DND-41 (cell line): ENCODE measurements around the gene SYT6.

Experiments
- ATAC-seq: fragments of 200-7000 bp; cut with Tn5 transposase; 3 replicates; pipeline ENCODE4 v1.9.1; 2021; ENCODE audit warnings: low read depth; ENCODE audit not compliant: insufficient read depth
- DNase-seq: peaks from one replicate; pipeline ENCODE4 v3.0.0-alpha.2; 2020
- H2AFZ ChIP-seq: 2 replicates; pipeline ENCODE4 v1.6.0; 2012; ENCODE audit warnings: low read depth, low read length
- H3K27ac ChIP-seq: 2 replicates; pipeline ENCODE4 v1.5.1; 2012; ENCODE audit warnings: low read length, inconsistent platforms
- H3K27me3 ChIP-seq: fragments of 200-600 bp; sonication (generic); 2 replicates; pipeline ENCODE4 v1.6.0; 2012; ENCODE audit warnings: low read length, mild to moderate bottlenecking, inconsistent platforms; ENCODE audit not compliant: insufficient read depth, poor library complexity
- H3K36me3 ChIP-seq: 2 replicates; pipeline ENCODE4 v1.5.1; 2012; ENCODE audit warnings: low read length, inconsistent platforms; ENCODE audit not compliant: insufficient read depth
- H3K4me1 ChIP-seq: 2 replicates; pipeline ENCODE4 v1.5.1; 2012; ENCODE audit warnings: mild to moderate bottlenecking, low read length; ENCODE audit not compliant: insufficient read depth
- H3K4me2 ChIP-seq: 2 replicates; pipeline ENCODE4 v1.6.0; 2012; ENCODE audit warnings: mild to moderate bottlenecking, moderate library complexity, low read length, inconsistent platforms; ENCODE audit not compliant: insufficient read depth
- H3K4me3 ChIP-seq, 2 experiments: fragments of 200-600 bp in 1 of 2; shearing (Covaris generic) in 1 of 2; 2 replicates each; pipeline ENCODE4 v1.5.1; 2012 to 2016; ENCODE audit warnings: inconsistent platforms in 2 of 2, low read length in 2 of 2, mild to moderate bottlenecking in 2 of 2, low read depth in 1 of 2, moderate library complexity in 1 of 2
- H3K79me2 ChIP-seq: 2 replicates; pipeline ENCODE4 v1.6.0; 2012; ENCODE audit warnings: low read length, inconsistent platforms; ENCODE audit not compliant: insufficient read depth
- H3K9ac ChIP-seq: 2 replicates; pipeline ENCODE4 v1.6.0; 2012; ENCODE audit warnings: low read depth, mild to moderate bottlenecking, inconsistent platforms, low read length, moderate library complexity
- H3K9me3 ChIP-seq: 2 replicates; pipeline ENCODE4 v1.5.1; 2012; ENCODE audit warnings: low read length, moderate library complexity, mild to moderate bottlenecking, inconsistent platforms; ENCODE audit not compliant: insufficient read depth, severe bottlenecking
- H4K20me1 ChIP-seq: 2 replicates; pipeline ENCODE4 v1.6.0; 2012; ENCODE audit warnings: low read length; ENCODE audit not compliant: insufficient read depth
- EZH2 ChIP-seq: IDR thresholded peaks from 3 replicates; pipeline ENCODE4 v1.6.1; 2012; ENCODE audit warnings: borderline replicate concordance, low read depth, mild to moderate bottlenecking, moderate library complexity, low read length, inconsistent platforms; ENCODE audit not compliant: severe bottlenecking
- TF ChIP-seq, protein P1 (sequence below): IDR thresholded peaks from 2 replicates; pipeline ENCODE4 v1.5.1; 2012; ENCODE audit warnings: borderline replicate concordance, low read length, moderate library complexity, mild to moderate bottlenecking; ENCODE audit not compliant: poor library complexity, severe bottlenecking; ENCODE audit errors: extremely low read depth

Gene SYT6

GRCh38 chr1:114103992-114104391 is 49.7 kb downstream of the SYT6 start:
- H3K27ac ChIP-seq: no peak overlapping the region
- TF ChIP-seq EZH2: no peak
- TF ChIP-seq, protein P1, sequence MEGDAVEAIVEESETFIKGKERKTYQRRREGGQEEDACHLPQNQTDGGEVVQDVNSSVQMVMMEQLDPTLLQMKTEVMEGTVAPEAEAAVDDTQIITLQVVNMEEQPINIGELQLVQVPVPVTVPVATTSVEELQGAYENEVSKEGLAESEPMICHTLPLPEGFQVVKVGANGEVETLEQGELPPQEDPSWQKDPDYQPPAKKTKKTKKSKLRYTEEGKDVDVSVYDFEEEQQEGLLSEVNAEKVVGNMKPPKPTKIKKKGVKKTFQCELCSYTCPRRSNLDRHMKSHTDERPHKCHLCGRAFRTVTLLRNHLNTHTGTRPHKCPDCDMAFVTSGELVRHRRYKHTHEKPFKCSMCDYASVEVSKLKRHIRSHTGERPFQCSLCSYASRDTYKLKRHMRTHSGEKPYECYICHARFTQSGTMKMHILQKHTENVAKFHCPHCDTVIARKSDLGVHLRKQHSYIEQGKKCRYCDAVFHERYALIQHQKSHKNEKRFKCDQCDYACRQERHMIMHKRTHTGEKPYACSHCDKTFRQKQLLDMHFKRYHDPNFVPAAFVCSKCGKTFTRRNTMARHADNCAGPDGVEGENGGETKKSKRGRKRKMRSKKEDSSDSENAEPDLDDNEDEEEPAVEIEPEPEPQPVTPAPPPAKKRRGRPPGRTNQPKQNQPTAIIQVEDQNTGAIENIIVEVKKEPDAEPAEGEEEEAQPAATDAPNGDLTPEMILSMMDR: no peak

DNA sequence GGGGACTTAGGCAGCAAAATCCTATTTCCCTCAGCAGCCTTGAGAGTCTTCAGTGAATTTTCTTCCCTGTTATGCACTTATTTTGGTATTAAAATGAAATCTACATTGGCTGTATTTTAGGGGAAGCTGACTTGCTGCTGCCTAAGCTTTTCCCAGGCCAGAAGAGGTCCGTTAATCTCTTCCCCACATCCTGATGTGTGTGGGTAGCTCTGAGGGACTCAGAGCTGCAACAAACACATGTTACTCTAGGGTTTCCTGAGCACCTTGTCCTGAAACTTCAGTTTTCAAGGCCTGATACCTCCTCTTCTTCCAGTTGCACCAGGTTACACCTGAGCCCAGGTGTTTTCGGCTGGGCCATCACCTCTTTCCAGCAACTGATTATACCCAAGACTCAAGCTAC is 51.5 kb downstream of the SYT6 start:
- no peak overlapping the region for H3K4me3 ChIP-seq
- H3K27ac ChIP-seq: no peak overlapping the region
- no peaks in the 10 kb centered on the region for H3K4me1 ChIP-seq
- H3K4me2 ChIP-seq: no peak overlapping the region
- no peak overlapping the region for H3K9ac ChIP-seq
- ATAC-seq (no peak), DNase-seq (no peak)
- H3K27me3 ChIP-seq: peaks cover 4% of the 10 kb centered on the region
- H3K9me3 ChIP-seq: no peaks in the 10 kb centered on the region
- no peaks in the 10 kb centered on the region for H3K79me2 ChIP-seq
- no peaks in the 10 kb centered on the region for H3K36me3 ChIP-seq
- no peak for TF ChIP-seq EZH2
- TF ChIP-seq, protein P1: no peak
- no peak overlapping the region for H2AFZ ChIP-seq
- 0 out of 2 replicates have a peak, but pooled peaks cover 2% of the 10 kb centered on the region for H4K20me1 ChIP-seq

More at GRCh38 chr1:114103992-114104391, 49.7 kb downstream of the SYT6 start:
- ATAC-seq (no peak), DNase-seq (no peak)
- H3K4me2 ChIP-seq: no peak overlapping the region
- no peaks in the 10 kb centered on the region for H3K36me3 ChIP-seq
- 0 out of 2 replicates have a peak, but pooled peaks cover 2% of the 10 kb centered on the region for H4K20me1 ChIP-seq
- no peak overlapping the region for H3K9ac ChIP-seq
- no peaks in the 10 kb centered on the region for H3K79me2 ChIP-seq
- H3K27me3 ChIP-seq: peaks cover 4% of the 10 kb centered on the region
- no peaks in the 10 kb centered on the region for H3K9me3 ChIP-seq
- H3K4me1 ChIP-seq: no peaks in the 10 kb centered on the region
- H3K4me3 ChIP-seq: no peak overlapping the region
- H2AFZ ChIP-seq: no peak overlapping the region

- H3K4me3 ChIP-seq: no peak overlapping the region
- no peak overlapping the region for H2AFZ ChIP-seq
- H3K9ac ChIP-seq: no peak overlapping the region
- H3K27me3 ChIP-seq: peaks cover 4% of the 10 kb centered on the region
- no peak overlapping the region for H3K4me2 ChIP-seq
- no peak overlapping the region for H3K27ac ChIP-seq
- no peaks in the 10 kb centered on the region for H3K36me3 ChIP-seq
- H3K9me3 ChIP-seq: no peaks in the 10 kb centered on the region
- DNase-seq (no peak), ATAC-seq (no peak)
- H3K79me2 ChIP-seq: no peaks in the 10 kb centered on the region
- 0 out of 2 replicates have a peak, but pooled peaks cover 2% of the 10 kb centered on the region for H4K20me1 ChIP-seq
- H3K4me1 ChIP-seq: no peaks in the 10 kb centered on the region
- TF ChIP-seq EZH2: no peak
- TF ChIP-seq, protein P1: no peak
Measured at GRCh38 chr1:114100148-114100547, 53.5 kb downstream of the SYT6 start.

GRCh38 chr1:114099268-114099667 is 54.4 kb downstream of the SYT6 start:
- H3K4me1 ChIP-seq: no peaks in the 10 kb centered on the region

More at GRCh38 chr1:114099268-114099667, 54.4 kb downstream of the SYT6 start:
- H4K20me1 ChIP-seq: 0 out of 2 replicates have a peak, but pooled peaks cover 2% of the 10 kb centered on the region
- no peak overlapping the region for H3K9ac ChIP-seq
- no peak overlapping the region for H2AFZ ChIP-seq
- H3K79me2 ChIP-seq: no peaks in the 10 kb centered on the region
- no peak overlapping the region for H3K4me2 ChIP-seq
- H3K27ac ChIP-seq: no peak overlapping the region
- ATAC-seq (no peak), DNase-seq (no peak)
- no peaks in the 10 kb centered on the region for H3K9me3 ChIP-seq
- peaks cover 4% of the 10 kb centered on the region for H3K27me3 ChIP-seq
- H3K36me3 ChIP-seq: no peaks in the 10 kb centered on the region
- TF ChIP-seq, protein P1: no peak
- TF ChIP-seq EZH2: no peak
- no peak overlapping the region for H3K4me3 ChIP-seq
